Measurements from ENCODE around the gene PTAFR.
A peak's percentile ranks its signal among the peaks of the same experiment; 100 is the strongest.

The PTAFR gene

DNA sequence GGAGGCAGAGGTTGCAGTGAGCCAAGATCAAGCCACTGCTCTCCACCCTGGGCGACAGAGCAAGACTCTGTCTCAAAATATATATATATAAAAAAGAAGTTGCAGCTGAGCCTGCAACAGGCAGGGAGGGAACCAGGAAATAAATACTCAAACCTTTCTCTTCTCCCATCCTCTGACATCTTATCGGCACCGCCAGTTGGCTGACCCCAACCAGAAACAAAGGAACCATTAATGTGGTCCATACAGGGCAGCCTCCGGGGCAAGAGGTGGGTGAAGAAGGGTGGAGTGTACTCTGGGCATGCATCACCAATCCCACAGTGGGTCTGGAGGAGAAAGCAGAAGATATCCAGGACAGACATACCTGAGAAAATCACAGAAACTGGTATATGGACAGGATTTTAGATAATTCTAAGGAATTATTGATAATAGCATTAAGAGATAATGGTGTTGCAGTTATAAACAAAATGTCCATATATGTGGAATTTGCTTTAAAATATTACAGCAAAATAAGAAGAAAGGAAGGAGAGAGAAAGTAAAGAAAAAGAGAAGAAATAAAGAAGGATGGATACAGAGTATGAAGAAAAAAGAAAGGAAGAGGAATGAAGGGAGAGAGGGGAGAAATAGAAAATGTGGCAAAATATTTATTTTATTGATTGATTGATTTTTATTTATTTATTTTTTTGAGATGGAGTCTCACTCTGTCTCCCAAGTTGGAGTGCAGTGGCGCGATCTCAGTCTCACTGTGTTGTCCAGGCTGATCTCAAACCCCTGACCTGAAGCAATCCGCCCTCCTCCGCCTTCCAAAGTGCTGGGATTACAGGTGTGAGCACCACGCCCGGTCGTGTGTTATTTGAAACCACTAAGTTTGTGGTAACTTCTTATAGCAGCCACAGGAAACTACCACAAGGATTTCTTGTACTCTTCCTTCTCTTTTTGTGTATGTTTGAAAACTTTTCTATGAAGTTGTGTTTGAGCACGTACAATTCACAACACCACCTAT lies 4.1 kb upstream of the PTAFR start:
- H3K27me3 ChIP-seq (ENCODE audit: low read length) = no peaks in the 10 kb centered on the region
- no peaks in the 10 kb centered on the region for H3K36me3 ChIP-seq (ENCODE audit: low read length)
- H3K9me3 ChIP-seq (ENCODE audit: insufficient read depth, low read length) = no peaks in the 10 kb centered on the region
- H3K79me2 ChIP-seq (ENCODE audit: insufficient read depth, low read length) = peaks cover 7% of the 10 kb centered on the region
- peaks cover 29% of the 10 kb centered on the region for H3F3A ChIP-seq (ENCODE audit: insufficient read depth)
- H2AFZ ChIP-seq (ENCODE audit: low read depth, low read length, severe bottlenecking) = no peak overlapping the region
- H4K20me1 ChIP-seq (ENCODE audit: low read depth, low read length) = no peaks in the 10 kb centered on the region
- H3K9ac ChIP-seq (ENCODE audit: low read length) = no peak overlapping the region
- TF ChIP-seq, protein P1, sequence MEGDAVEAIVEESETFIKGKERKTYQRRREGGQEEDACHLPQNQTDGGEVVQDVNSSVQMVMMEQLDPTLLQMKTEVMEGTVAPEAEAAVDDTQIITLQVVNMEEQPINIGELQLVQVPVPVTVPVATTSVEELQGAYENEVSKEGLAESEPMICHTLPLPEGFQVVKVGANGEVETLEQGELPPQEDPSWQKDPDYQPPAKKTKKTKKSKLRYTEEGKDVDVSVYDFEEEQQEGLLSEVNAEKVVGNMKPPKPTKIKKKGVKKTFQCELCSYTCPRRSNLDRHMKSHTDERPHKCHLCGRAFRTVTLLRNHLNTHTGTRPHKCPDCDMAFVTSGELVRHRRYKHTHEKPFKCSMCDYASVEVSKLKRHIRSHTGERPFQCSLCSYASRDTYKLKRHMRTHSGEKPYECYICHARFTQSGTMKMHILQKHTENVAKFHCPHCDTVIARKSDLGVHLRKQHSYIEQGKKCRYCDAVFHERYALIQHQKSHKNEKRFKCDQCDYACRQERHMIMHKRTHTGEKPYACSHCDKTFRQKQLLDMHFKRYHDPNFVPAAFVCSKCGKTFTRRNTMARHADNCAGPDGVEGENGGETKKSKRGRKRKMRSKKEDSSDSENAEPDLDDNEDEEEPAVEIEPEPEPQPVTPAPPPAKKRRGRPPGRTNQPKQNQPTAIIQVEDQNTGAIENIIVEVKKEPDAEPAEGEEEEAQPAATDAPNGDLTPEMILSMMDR (IDR thresholded peaks at IDR 0.05; ENCODE audit: insufficient read depth, low read length, poor library complexity, severe bottlenecking) = no peak
- TF ChIP-seq EZH2phosphoT487 (conservative IDR thresholded peaks at IDR 0.05; ENCODE audit: low read length) = no peak
- no peak overlapping the region for H3K4me2 ChIP-seq (ENCODE audit: low read depth, low read length, poor library complexity, severe bottlenecking)
- no peak overlapping the region for H3K4me3 ChIP-seq (ENCODE audit: insufficient read depth, low read length, poor library complexity, severe bottlenecking)
- H3K9me2 ChIP-seq (replicated peaks; ENCODE audit: insufficient read depth, low read length) = no peaks in the 10 kb centered on the region
- no peak overlapping the region for H3K27ac ChIP-seq (ENCODE audit: low read depth, low read length)

DNA sequence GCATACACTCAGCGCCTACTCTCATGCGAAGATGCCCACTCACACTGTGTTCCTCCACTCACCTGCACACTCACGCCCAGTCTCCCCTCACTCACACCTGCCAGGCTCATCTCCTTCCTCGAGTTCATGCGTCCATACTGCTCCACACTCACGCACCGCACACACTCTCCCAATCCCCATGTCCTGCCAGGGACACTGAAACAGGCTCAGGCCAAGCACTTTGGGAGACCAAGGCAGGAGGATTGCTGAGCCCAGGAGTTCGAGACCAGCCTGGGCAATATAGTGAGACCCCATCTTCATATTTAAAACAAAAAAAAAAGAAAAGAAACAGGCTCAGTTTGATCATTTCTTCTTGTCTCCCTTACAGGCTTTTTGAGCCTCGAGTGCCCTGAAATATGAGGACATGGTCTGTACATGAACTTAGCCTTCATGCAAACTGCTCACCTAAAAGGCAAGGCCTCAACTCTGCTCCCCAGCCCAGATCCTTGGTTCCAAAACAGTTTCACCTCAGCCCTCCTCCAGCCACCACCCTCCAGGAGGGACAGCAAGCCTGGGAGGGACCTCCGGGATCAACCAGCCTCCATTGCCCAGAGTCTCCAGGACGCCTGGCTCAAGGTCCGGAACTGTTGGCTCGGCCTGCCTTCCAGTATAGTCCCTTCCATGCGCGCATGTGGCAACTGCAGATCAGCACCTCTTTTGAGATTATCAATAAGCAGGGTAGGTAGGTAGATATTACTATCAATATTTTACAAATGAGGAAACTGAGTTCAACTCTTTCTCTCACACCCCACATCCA lies 2.4 kb upstream of the PTAFR start:
- Histone ChIP-seq H2AFZ (ENCODE audit: low read depth, low read length, severe bottlenecking) (no peak overlapping the region), H3F3A (ENCODE audit: insufficient read depth) (peaks cover 43% of the 10 kb centered on the region), H3K9ac (ENCODE audit: low read length) (no peak overlapping the region), H3K27ac (ENCODE audit: low read depth, low read length) (no peak overlapping the region), H3K27me3 (ENCODE audit: low read length) (no peaks in the 10 kb centered on the region), H3K4me2 (ENCODE audit: low read depth, low read length, poor library complexity, severe bottlenecking) (no peak overlapping the region), H3K79me2 (ENCODE audit: insufficient read depth, low read length) (peaks cover 17% of the 10 kb centered on the region), H3K4me3 (ENCODE audit: insufficient read depth, low read length, poor library complexity, severe bottlenecking) (no peak overlapping the region), H4K20me1 (ENCODE audit: low read depth, low read length) (no peaks in the 10 kb centered on the region), H3K36me3 (ENCODE audit: low read length) (no peaks in the 10 kb centered on the region), H3K9me3 (ENCODE audit: insufficient read depth, low read length) (no peaks in the 10 kb centered on the region), H3K9me2 (replicated peaks; ENCODE audit: insufficient read depth, low read length) (no peaks in the 10 kb centered on the region)
- no peak for TF ChIP-seq EZH2phosphoT487 (conservative IDR thresholded peaks at IDR 0.05; ENCODE audit: low read length)
- TF ChIP-seq, protein P1 (IDR thresholded peaks at IDR 0.05; ENCODE audit: insufficient read depth, low read length, poor library complexity, severe bottlenecking) = no peak

DNA sequence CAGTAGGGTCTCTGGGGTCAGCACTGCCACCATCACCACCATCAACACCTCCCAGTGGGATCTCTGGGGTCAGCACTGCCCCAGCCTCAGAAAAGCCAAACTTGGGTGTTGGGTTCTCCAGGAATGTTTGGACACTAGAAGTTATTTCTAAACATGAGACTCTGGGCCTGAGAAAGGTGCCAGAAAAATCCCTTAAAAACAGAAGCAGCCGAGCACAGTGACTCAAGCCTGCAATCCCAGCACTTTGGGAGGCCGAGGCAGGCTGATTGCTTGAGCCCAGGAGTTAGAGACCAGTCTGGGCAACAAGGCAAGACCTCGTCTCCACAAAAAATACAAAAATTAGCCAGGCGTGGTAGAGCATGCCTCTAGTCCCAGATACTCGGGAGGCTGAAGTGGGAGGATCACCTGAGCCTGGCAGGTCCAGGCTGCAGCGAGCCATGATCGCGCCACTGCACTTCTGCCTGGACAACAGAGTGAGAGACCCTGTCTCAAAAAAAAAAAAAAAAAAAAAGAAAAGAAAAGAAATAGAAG lies 470 bp downstream of the PTAFR start:
- no peak for TF ChIP-seq EZH2phosphoT487 (conservative IDR thresholded peaks at IDR 0.05; ENCODE audit: low read length)
- TF ChIP-seq, protein P1 (IDR thresholded peaks at IDR 0.05; ENCODE audit: insufficient read depth, low read length, poor library complexity, severe bottlenecking) = no peak
- Histone ChIP-seq H3K9me2 (replicated peaks; ENCODE audit: insufficient read depth, low read length) (no peaks in the 10 kb centered on the region), H3K79me2 (ENCODE audit: insufficient read depth, low read length) (peaks cover 34% of the 10 kb centered on the region), H3K27me3 (ENCODE audit: low read length) (no peaks in the 10 kb centered on the region), H4K20me1 (ENCODE audit: low read depth, low read length) (no peaks in the 10 kb centered on the region), H3K4me2 (ENCODE audit: low read depth, low read length, poor library complexity, severe bottlenecking) (peak overlapping the region; percentile 90), H3K4me3 (ENCODE audit: insufficient read depth, low read length, poor library complexity, severe bottlenecking) (peak overlapping the region; percentile 65), H3K9me3 (ENCODE audit: insufficient read depth, low read length) (no peaks in the 10 kb centered on the region), H3K36me3 (ENCODE audit: low read length) (0 out of 2 replicates have a peak, but pooled peaks cover 5% of the 10 kb centered on the region), H2AFZ (ENCODE audit: low read depth, low read length, severe bottlenecking) (no peak overlapping the region), H3K9ac (ENCODE audit: low read length) (peak overlapping the region; percentile 74), H3F3A (ENCODE audit: insufficient read depth) (peaks cover 63% of the 10 kb centered on the region), H3K27ac (ENCODE audit: low read depth, low read length) (peak overlapping the region; percentile 96)
